Gastrocnemius medialis (tissue), 4 donors: Measurements from ENCODE around the gene KCNAB2.

Experiments used
- POLR2A ChIP-seq, 2 donors: fragments of 450-650 bp; IDR thresholded peaks; one replicate each; pipeline ENCODE4 v1.6.1; 2017; ENCODE audit warnings: antibody characterized with exemption in 2 of 2, mild to moderate bottlenecking in 2 of 2, moderate library complexity in 2 of 2
- TF ChIP-seq, protein P1 (sequence below), 5 experiments: fragments of 450-650 bp in 3 of 5; fragments of 200-600 bp in 2 of 5; sonication (generic) in 2 of 5; IDR thresholded peaks in 4 of 5; conservative IDR thresholded peaks in 1 of 5; 1 replicate in 4 of 5; 2 replicates in 1 of 5; pipeline ENCODE4 v1.5.1; 2016 to 2019; ENCODE audit warnings: antibody characterized with exemption in 5 of 5, mild to moderate bottlenecking in 3 of 5, moderate library complexity in 3 of 5

DNA sequence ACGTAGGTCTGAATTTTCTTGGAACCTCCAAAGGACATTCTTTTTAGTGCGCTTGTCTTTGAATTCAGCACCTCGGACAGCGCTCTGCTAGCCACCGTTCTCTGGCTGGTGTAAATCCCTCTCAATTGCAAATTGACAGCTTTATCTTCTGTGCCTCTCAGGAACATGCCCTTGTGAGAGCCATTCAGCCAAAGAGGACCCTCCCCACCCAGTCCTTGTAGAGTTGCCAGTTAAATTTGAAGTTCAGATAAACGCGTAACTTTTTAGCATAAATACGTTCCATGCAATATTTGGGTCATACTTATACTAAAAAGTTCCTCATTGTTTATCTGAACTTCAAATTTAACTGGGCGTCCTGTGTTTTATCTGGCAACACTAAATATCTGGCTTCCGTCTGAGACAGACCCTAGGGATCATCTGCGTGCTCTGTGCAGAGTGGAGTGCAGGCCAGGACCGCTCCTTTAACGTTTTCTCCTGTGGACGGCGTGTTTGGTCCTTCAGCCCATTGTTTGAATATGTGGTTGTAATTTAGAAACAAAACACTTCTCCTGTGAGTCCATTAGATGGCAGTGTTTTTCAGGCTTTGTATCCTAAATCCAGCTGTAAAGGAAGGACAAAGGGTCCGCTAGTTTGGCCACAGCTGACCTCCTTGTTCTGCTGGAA is 7.0 kb downstream of the KCNAB2 start:
- TF ChIP-seq, protein P1, sequence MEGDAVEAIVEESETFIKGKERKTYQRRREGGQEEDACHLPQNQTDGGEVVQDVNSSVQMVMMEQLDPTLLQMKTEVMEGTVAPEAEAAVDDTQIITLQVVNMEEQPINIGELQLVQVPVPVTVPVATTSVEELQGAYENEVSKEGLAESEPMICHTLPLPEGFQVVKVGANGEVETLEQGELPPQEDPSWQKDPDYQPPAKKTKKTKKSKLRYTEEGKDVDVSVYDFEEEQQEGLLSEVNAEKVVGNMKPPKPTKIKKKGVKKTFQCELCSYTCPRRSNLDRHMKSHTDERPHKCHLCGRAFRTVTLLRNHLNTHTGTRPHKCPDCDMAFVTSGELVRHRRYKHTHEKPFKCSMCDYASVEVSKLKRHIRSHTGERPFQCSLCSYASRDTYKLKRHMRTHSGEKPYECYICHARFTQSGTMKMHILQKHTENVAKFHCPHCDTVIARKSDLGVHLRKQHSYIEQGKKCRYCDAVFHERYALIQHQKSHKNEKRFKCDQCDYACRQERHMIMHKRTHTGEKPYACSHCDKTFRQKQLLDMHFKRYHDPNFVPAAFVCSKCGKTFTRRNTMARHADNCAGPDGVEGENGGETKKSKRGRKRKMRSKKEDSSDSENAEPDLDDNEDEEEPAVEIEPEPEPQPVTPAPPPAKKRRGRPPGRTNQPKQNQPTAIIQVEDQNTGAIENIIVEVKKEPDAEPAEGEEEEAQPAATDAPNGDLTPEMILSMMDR (IDR thresholded peaks at IDR 0.05 in 4 of 5, conservative IDR thresholded peaks at IDR 0.05 in 1 of 5): peak in 3 of 5 experiments; percentile 11 to 38 (median 17)
- no peak for TF ChIP-seq POLR2A (IDR thresholded peaks at IDR 0.05)
